K562 (cell line): Measurements from ENCODE around the gene SLC3A2. TPM values are rescaled to one million over a fixed set of nuclear protein-coding genes. Genes with fewer than 3 reads are reported as not detected.

Source experiments
- CHD1 ChIP-seq: fragments of 200-600 bp; sonication (generic); IDR thresholded peaks from one replicate; pipeline ENCODE4 v1.6.1; 2012; ENCODE audit warnings: mild to moderate bottlenecking, moderate library complexity, low read length, inconsistent platforms
- CREB1 ChIP-seq, 2 experiments: sonication (generic) in 1 of 2; formaldehyde crosslinking in 1 of 2; IDR thresholded peaks; 2 replicates each; pipeline versions ENCODE4 v1.6.1 to v1.8.0; 2012 to 2022; ENCODE audit warnings: inconsistent platforms in 1 of 2, mild to moderate bottlenecking in 1 of 2, missing genetic modification reagents in 1 of 2, moderate library complexity in 1 of 2
- L3MBTL2 ChIP-seq: fragments of 450-650 bp; IDR thresholded peaks from 2 replicates; pipeline ENCODE4 v1.6.1; 2016; ENCODE audit warnings: mild to moderate bottlenecking, moderate library complexity
- MCM5 ChIP-seq: fragments of 450-650 bp; IDR thresholded peaks from 2 replicates; pipeline ENCODE4 v1.6.1; 2016; ENCODE audit warnings: low read depth
- NCOA6 ChIP-seq: fragments of 450-650 bp; IDR thresholded peaks from 2 replicates; pipeline ENCODE4 v1.6.1; 2017; ENCODE audit warnings: mild to moderate bottlenecking
- NRF1 ChIP-seq, 2 experiments: fragments of 450-650 bp; IDR thresholded peaks in 1 of 2; conservative IDR thresholded peaks in 1 of 2; 2 replicates each; pipeline ENCODE4 v1.6.1; 2014; ENCODE audit warnings: mild to moderate bottlenecking in 2 of 2
- PKNOX1 ChIP-seq: fragments of 450-650 bp; IDR thresholded peaks from 2 replicates; pipeline ENCODE4 v1.6.1; 2016
- POLR2G ChIP-seq: fragments of 200-400 bp; formaldehyde crosslinking; IDR thresholded peaks from 2 replicates; pipeline ENCODE4 v1.6.1; 2017; ENCODE audit warnings: low read depth, mild to moderate bottlenecking, antibody characterized with exemption, low read length, moderate library complexity
- RBFOX2 ChIP-seq: fragments of 200-400 bp; formaldehyde crosslinking; IDR thresholded peaks from 2 replicates; pipeline ENCODE4 v1.6.1; 2017; ENCODE audit warnings: low read depth, mild to moderate bottlenecking, low read length, moderate library complexity
- TFAP4 ChIP-seq: sonication (generic); formaldehyde crosslinking; IDR thresholded peaks from 2 replicates; pipeline ENCODE4 v1.8.0; 2022; ENCODE audit warnings: missing genetic modification reagents, mild to moderate bottlenecking, moderate library complexity, borderline replicate concordance
- TRIM24 ChIP-seq, 2 experiments: fragments of 450-650 bp; IDR thresholded peaks; 2 replicates each; pipeline ENCODE4 v1.6.1; 2016
- ZNF263 ChIP-seq: sonication (generic); formaldehyde crosslinking; IDR thresholded peaks from 2 replicates; pipeline ENCODE4 v1.8.0; 2022; ENCODE audit warnings: mild to moderate bottlenecking, missing genetic modification reagents, borderline replicate concordance
- ZNF318 ChIP-seq, 2 experiments: fragments of 450-650 bp; IDR thresholded peaks; 2 replicates each; pipeline ENCODE4 v1.6.1; 2016; ENCODE audit warnings: mild to moderate bottlenecking in 2 of 2, borderline replicate concordance in 1 of 2, low read depth in 1 of 2, moderate library complexity in 1 of 2
- polyA plus RNA-seq, 8 experiments: library from polyadenylated mRNA; depleted of rRNA in 4 of 8; stranded (reverse) in 5 of 8; unstranded in 3 of 8; fragments of >200 nt; fragmentation: Nextera tagmentation in 2 of 8; fragmentation: Illumina TruSeq in 1 of 8; extraction: Ambion mirVana in 2 of 8; extraction: Trizol in 1 of 8; gene quantifications; 2 replicates each; pipeline versions ENCODE4 v1.2.1 to v1.2.3, GENCODE V29; 2011 to 2014; ENCODE audit warnings: inconsistent platforms in 1 of 8, missing spikeins in 1 of 8
- total RNA-seq, 7 experiments: library from RNA; depleted of rRNA in 6 of 7; stranded (reverse); fragments of >200 nt in 6 of 7; fragmentation: Illumina TruSeq in 2 of 7; extraction: Trizol in 2 of 7; gene quantifications; 2 replicates each; pipeline versions ENCODE4 v1.2.1 to v1.2.3, GENCODE V29; 2011 to 2021; ENCODE audit warnings: low replicate concordance in 1 of 7

Gene SLC3A2
- total and polyA plus RNA-seq, 9 of the 15 experiments (the other 6 are each of a cell fraction or from before 2014, with no cell fraction given): 20.0 to 296 (median 214) TPM

DNA sequence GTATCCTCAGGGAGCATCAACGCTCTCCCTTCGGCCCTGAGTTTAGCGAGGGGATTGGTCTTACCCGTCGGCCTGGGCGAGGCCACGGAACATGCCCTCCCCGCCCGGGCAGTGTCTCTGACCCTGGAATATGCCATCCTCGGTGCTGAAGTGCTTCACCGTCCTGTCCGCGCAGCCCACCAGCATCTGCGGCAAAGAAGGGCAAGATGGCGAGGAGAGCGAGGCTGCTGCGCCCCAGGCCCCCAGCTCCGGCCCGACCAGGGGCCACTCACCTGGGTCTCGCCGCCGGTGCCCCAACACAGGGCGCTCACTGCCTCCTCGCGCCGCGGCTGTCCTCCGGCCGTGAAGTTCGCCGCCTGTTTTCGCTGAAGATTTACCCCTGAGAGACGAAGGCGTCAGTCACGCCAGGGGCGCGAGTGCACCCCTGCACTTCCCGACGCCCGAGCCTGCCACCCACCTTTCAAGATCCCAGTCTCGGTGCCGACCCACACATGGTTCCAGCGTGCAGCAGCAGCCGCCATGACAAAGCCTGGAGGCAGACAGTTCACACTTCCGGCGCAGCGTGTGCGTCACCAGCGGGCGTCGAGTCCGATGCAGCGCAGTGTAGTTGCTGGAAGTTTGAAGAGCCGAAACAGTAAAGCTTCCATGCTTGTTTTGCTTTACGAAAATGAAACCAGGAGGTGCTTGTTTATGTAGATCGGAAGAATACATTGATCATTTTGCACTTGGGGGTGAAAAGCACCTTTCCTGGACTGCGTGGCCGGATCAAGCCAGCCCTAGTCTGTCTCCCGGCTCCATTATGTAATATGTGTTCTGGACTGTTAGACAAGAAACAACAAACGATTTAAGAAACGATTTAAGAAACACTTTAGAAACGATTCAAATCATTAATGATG is 41.4 kb upstream of the SLC3A2 start, which contains the start of gene WDR74 (continued):
- no peak for TF ChIP-seq NCOA6
- TF ChIP-seq ZNF263: 0 out of 2 replicates have a peak, but pooled peaks have one; percentile 30
- TF ChIP-seq NRF1 (conservative IDR thresholded peaks at IDR 0.05 in 1 of 2, IDR thresholded peaks at IDR 0.05 in 1 of 2): peak in 1 of 2 experiments; percentile 59; a peak in 3 of 4 replicates
- no peak for TF ChIP-seq ZNF318 (IDR thresholded peaks at IDR 0.05; ENCODE audit: borderline replicate concordance in 1 of 2, low read depth in 1 of 2)
- peak; percentile 98 for TF ChIP-seq CREB1 (IDR thresholded peaks at IDR 0.05)
- peak; percentile 100 for TF ChIP-seq CREB1 (CRISPR knock-in tag; IDR thresholded peaks at IDR 0.05)
- TF ChIP-seq TFAP4 (CRISPR knock-in tag): peak; percentile 88
- TF ChIP-seq RBFOX2: peak; percentile 93
- no peak for TF ChIP-seq TRIM24 (IDR thresholded peaks at IDR 0.05)
- TF ChIP-seq PKNOX1: no peak
- no peak for TF ChIP-seq MCM5
- TF ChIP-seq L3MBTL2: no peak; the same call in 1 of the 2 replicates
- TF ChIP-seq POLR2G: peak; percentile 93
- TF ChIP-seq CHD1: peak; percentile 61
